Epithelial cell of proximal tubule (primary cell): ENCODE results near the gene TUG1. TPM values are rescaled to one million over a fixed set of nuclear protein-coding genes. Genes with fewer than 3 reads are reported as not detected.

ENCODE experiments used
- DNase-seq: peaks from one replicate; pipeline ENCODE4 v3.0.0-alpha.2; 2011; ENCODE audit warnings: low read depth
- H3K4me3 ChIP-seq: 2 replicates; pipeline ENCODE4 v1.5.1; 2011; ENCODE audit warnings: low read depth, mild to moderate bottlenecking, low read length
- CTCF ChIP-seq: conservative IDR thresholded peaks from 2 replicates; pipeline ENCODE4 v1.5.1; 2012; ENCODE audit warnings: low read depth, mild to moderate bottlenecking, low read length
- total RNA-seq: library from RNA; depleted of rRNA; stranded (reverse); fragments of >200 nt; gene quantifications from 2 replicates; pipeline ENCODE4 v1.2.3, GENCODE V29; 2015

Gene TUG1
- total RNA-seq, 1 donor from 2014 or later = 29.8 TPM

GRCh38 chr22:30933457-30933856 is 35.6 kb upstream of the TUG1 start:
- no peak for TF ChIP-seq CTCF
- no peak for DNase-seq
- H3K4me3 ChIP-seq = no peak overlapping the region

- no peak for TF ChIP-seq CTCF
- H3K4me3 ChIP-seq = no peak overlapping the region
- no peak for DNase-seq
Measured at GRCh38 chr22:30934053-30934452, 35.0 kb upstream of the TUG1 start.

GRCh38 chr22:30940685-30941362 is 28.2 kb upstream of the TUG1 start:
- no peak for DNase-seq
- H3K4me3 ChIP-seq = no peak overlapping the region
- TF ChIP-seq CTCF = no peak

GRCh38 chr22:30941363-30941740 is 27.7 kb upstream of the TUG1 start:
- no peak for DNase-seq
- TF ChIP-seq CTCF = no peak

GRCh38 chr22:30943368-30943767 is 25.7 kb upstream of the TUG1 start:
- H3K4me3 ChIP-seq = no peak overlapping the region
- DNase-seq = no peak
- TF ChIP-seq CTCF = no peak

More at GRCh38 chr22:30941363-30941740, 27.7 kb upstream of the TUG1 start:
- no peak overlapping the region for H3K4me3 ChIP-seq

GRCh38 chr22:30944986-30945385 is 24.1 kb upstream of the TUG1 start:
- TF ChIP-seq CTCF = no peak
- DNase-seq = no peak
- no peak overlapping the region for H3K4me3 ChIP-seq

GRCh38 chr22:30945653-30946052 is 23.4 kb upstream of the TUG1 start:
- no peak for DNase-seq
- H3K4me3 ChIP-seq = no peak overlapping the region

More at GRCh38 chr22:30945653-30946052, 23.4 kb upstream of the TUG1 start:
- no peak for TF ChIP-seq CTCF
